ENCODE results near the gene SCRT2. TPM values are rescaled to one million over a fixed set of nuclear protein-coding genes. Genes with fewer than 3 reads are reported as not detected.
"Not testable (repeated sequence)": the region's sequence is repeated elsewhere in the genome, so short reads cannot be mapped to it uniquely, and the experiment has no call there.

Gene SCRT2
- total RNA-seq, 1 donor from 2014 or later, result not detected

DNA sequence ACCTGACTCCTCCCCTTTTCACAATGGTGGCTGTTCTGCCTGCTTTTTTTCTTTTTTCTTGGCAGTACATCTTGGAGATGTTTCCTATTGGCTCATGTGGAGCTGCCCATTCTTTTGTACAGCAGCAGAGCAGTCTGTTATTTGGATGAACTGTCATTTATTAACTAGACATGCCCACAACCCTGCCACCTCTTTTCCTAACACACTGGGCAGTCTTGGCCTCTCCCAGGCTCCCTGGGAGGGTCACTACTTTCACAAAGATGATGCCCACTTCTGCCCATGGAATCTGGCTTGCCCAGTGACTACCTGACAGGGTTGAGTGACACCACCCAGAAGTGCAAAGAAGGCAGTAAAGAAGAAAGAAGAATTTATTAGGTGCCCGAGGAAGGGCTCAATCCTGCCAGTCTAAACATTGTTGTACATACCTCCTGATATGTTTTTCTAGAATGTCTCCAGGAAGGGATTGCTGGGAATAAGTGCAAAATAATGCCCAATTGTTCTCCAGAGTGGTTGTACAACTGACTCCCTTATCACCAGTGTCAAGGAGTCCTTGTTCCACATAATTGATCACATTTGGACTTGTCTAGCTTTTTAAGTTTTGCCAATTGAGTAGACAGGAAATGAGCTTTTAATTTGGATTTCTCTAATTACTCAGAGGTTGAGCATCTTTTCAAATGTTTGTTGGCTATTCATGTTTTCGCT, 19.7 kb upstream of the SCRT2 start:
- Histone ChIP-seq H4K20me1 (ENCODE audit: insufficient read depth, low read length) (no peaks in the 10 kb centered on the region), H3K4me3 (ENCODE audit: insufficient read depth, low read depth, low read length) (no peak overlapping the region), H3K36me3 (ENCODE audit: insufficient read depth, low read length) (no peaks in the 10 kb centered on the region), H3K79me2 (ENCODE audit: insufficient read depth, low read length) (no peaks in the 10 kb centered on the region), H3K4me2 (ENCODE audit: low read length) (no peak overlapping the region), H3K4me1 (ENCODE audit: insufficient read depth, low read length) (no peaks in the 10 kb centered on the region), H3K9me3 (ENCODE audit: insufficient read depth, low read depth, low read length) (no peaks in the 10 kb centered on the region), H3K27ac (ENCODE audit: low read depth, low read length) (no peak overlapping the region), H2AFZ (ENCODE audit: low read depth, low read length) (no peak overlapping the region), H3K9ac (ENCODE audit: low read length) (no peak overlapping the region), H3K27me3 (ENCODE audit: insufficient read depth, low read length) (peaks cover 7% of the 10 kb centered on the region)
- TF ChIP-seq EZH2 (IDR thresholded peaks at IDR 0.05; ENCODE audit: insufficient read depth, low read length), result no peak
- TF ChIP-seq, protein P1, sequence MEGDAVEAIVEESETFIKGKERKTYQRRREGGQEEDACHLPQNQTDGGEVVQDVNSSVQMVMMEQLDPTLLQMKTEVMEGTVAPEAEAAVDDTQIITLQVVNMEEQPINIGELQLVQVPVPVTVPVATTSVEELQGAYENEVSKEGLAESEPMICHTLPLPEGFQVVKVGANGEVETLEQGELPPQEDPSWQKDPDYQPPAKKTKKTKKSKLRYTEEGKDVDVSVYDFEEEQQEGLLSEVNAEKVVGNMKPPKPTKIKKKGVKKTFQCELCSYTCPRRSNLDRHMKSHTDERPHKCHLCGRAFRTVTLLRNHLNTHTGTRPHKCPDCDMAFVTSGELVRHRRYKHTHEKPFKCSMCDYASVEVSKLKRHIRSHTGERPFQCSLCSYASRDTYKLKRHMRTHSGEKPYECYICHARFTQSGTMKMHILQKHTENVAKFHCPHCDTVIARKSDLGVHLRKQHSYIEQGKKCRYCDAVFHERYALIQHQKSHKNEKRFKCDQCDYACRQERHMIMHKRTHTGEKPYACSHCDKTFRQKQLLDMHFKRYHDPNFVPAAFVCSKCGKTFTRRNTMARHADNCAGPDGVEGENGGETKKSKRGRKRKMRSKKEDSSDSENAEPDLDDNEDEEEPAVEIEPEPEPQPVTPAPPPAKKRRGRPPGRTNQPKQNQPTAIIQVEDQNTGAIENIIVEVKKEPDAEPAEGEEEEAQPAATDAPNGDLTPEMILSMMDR (IDR thresholded peaks at IDR 0.05; ENCODE audit: insufficient read depth, low read depth, low read length), result no peak
- H3K36me3 Mint-ChIP-seq (ENCODE audit: low read depth, unreplicated experiment), result no peaks in the 10 kb centered on the region
- no peak overlapping the region for H3K27ac Mint-ChIP-seq (ENCODE audit: unreplicated experiment)
- DNase-seq (ENCODE audit: low read depth), result peak; percentile 2
- peaks cover 23% of the 10 kb centered on the region for H3K27me3 Mint-ChIP-seq (ENCODE audit: low read depth, unreplicated experiment)
- H3K4me1 Mint-ChIP-seq (ENCODE audit: low read depth, unreplicated experiment), result peaks cover 2% of the 10 kb centered on the region
- H3K4me3 Mint-ChIP-seq (ENCODE audit: unreplicated experiment), result no peak overlapping the region
- H3K9me3 Mint-ChIP-seq (ENCODE audit: unreplicated experiment), result peaks cover 2% of the 10 kb centered on the region
- no peak for FAIRE-seq

DNA sequence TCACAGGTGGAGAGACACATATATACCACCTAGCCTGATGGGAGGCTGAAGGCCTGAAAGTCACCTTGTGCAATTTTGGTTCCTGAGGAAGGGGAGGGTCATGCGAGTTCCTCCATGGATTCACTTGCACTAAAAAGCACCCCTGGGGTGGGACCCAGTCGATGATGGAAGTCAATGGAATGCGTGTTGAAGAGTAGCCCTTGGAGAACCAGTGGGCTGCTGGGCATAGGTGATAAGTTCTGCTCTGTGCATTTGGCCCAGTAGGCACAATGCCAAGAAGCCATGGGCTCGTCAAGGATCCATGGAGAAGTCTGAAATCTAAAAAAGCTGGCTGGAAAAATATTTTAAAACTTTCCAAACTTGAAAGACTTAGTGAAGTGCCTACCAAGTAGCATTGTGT, 18.9 kb upstream of the SCRT2 start:
- Histone ChIP-seq H3K4me1 (ENCODE audit: insufficient read depth, low read length) (no peaks in the 10 kb centered on the region), H3K4me3 (ENCODE audit: insufficient read depth, low read depth, low read length) (no peak overlapping the region), H3K27ac (ENCODE audit: low read depth, low read length) (no peak overlapping the region), H3K9ac (ENCODE audit: low read length) (no peak overlapping the region), H3K27me3 (ENCODE audit: insufficient read depth, low read length) (peaks cover 7% of the 10 kb centered on the region), H3K4me2 (ENCODE audit: low read length) (no peak overlapping the region), H3K79me2 (ENCODE audit: insufficient read depth, low read length) (no peaks in the 10 kb centered on the region), H4K20me1 (ENCODE audit: insufficient read depth, low read length) (no peaks in the 10 kb centered on the region), H2AFZ (ENCODE audit: low read depth, low read length) (no peak overlapping the region), H3K9me3 (ENCODE audit: insufficient read depth, low read depth, low read length) (no peaks in the 10 kb centered on the region), H3K36me3 (ENCODE audit: insufficient read depth, low read length) (no peaks in the 10 kb centered on the region)
- Mint-ChIP-seq H3K9me3 (ENCODE audit: unreplicated experiment) (peaks cover 2% of the 10 kb centered on the region), H3K36me3 (ENCODE audit: low read depth, unreplicated experiment) (no peaks in the 10 kb centered on the region), H3K4me3 (ENCODE audit: unreplicated experiment) (no peak overlapping the region), H3K4me1 (ENCODE audit: low read depth, unreplicated experiment) (peaks cover 2% of the 10 kb centered on the region), H3K27me3 (ENCODE audit: low read depth, unreplicated experiment) (peaks cover 23% of the 10 kb centered on the region), H3K27ac (ENCODE audit: unreplicated experiment) (no peak overlapping the region)
- DNase-seq (ENCODE audit: low read depth) (no peak), FAIRE-seq (no peak)
- no peak for TF ChIP-seq EZH2 (IDR thresholded peaks at IDR 0.05; ENCODE audit: insufficient read depth, low read length)
- TF ChIP-seq, protein P1 (IDR thresholded peaks at IDR 0.05; ENCODE audit: insufficient read depth, low read depth, low read length), result no peak

DNA sequence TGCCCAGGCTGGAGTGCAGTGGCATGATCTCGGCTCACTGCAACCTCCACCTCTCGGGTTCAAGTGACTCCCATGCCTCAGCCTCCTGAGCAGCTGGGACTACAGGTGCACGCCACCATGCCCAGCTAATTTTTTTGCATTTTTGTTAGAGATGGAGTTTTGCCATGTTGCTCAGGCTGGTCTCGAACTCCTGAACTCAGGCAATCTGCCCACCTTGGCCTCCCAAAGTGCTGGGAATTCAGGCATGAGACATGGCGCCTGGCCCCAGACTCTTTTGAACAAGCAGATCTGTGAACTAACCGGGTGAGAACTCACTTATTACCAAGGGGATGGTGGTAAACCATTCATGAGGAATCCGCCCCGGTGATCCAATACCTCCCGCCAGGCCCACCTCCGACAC, 18.2 kb upstream of the SCRT2 start:
- not testable (repeated sequence) for H3K36me3 Mint-ChIP-seq (ENCODE audit: low read depth, unreplicated experiment)
- peaks cover 24% of the 10 kb centered on the region for H3K27me3 Mint-ChIP-seq (ENCODE audit: low read depth, unreplicated experiment)

More for the DNA sequence above, 18.2 kb upstream of the SCRT2 start:
- H3K4me1 ChIP-seq (ENCODE audit: insufficient read depth, low read length); DNase-seq (ENCODE audit: low read depth); H3K27ac Mint-ChIP-seq (ENCODE audit: unreplicated experiment); H3K4me2 ChIP-seq (ENCODE audit: low read length); H3K4me3 Mint-ChIP-seq (ENCODE audit: unreplicated experiment); H4K20me1 ChIP-seq (ENCODE audit: insufficient read depth, low read length); H3K79me2 ChIP-seq (ENCODE audit: insufficient read depth, low read length); H3K9me3 Mint-ChIP-seq (ENCODE audit: unreplicated experiment); H3K4me3 ChIP-seq (ENCODE audit: insufficient read depth, low read depth, low read length); H3K9me3 ChIP-seq (ENCODE audit: insufficient read depth, low read depth, low read length); H2AFZ ChIP-seq (ENCODE audit: low read depth, low read length); H3K36me3 ChIP-seq (ENCODE audit: insufficient read depth, low read length); H3K4me1 Mint-ChIP-seq (ENCODE audit: low read depth, unreplicated experiment); H3K27ac ChIP-seq (ENCODE audit: low read depth, low read length); FAIRE-seq; H3K27me3 ChIP-seq (ENCODE audit: insufficient read depth, low read length); H3K9ac ChIP-seq (ENCODE audit: low read length): not testable (repeated sequence)

Data from astrocyte (in vitro differentiated cells and primary cell).